ENCODE measurements around the gene MXRA7.
"Not testable (repeated sequence)": the region's sequence is repeated elsewhere in the genome, so short reads cannot be mapped to it uniquely, and the experiment has no call there.

Gene MXRA7, protein sequence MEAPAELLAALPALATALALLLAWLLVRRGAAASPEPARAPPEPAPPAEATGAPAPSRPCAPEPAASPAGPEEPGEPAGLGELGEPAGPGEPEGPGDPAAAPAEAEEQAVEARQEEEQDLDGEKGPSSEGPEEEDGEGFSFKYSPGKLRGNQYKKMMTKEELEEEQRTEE

GRCh38 chr17:76710863-76711611 lies at the start of gene MXRA7:
MXRA7 (minus strand) TSS chr17:76710965; CDS start chr17:76710946, 19 bp downstream.
- no peak for DNase-seq (ENCODE audit: low spot score)

DNA sequence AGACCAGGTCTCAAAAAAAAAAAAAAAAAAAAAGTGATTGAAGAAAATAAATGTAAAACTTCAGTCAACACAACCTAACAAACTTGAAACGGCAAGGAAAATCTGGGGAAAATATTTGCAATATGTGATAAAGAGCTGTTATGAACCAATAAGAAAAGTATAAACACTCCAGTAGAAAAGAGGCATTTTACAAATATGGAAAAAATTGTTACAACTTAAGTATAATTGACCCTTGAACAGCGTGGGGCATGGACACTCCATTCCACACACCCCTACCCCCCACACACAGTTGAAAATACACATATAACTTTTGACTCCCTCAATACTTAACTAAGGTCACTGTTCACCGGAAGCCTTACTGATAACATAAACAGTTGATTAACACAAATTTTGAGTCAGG lies 47.8 kb upstream of the MXRA7 start:
- no peak for DNase-seq (ENCODE audit: low spot score)

DNA sequence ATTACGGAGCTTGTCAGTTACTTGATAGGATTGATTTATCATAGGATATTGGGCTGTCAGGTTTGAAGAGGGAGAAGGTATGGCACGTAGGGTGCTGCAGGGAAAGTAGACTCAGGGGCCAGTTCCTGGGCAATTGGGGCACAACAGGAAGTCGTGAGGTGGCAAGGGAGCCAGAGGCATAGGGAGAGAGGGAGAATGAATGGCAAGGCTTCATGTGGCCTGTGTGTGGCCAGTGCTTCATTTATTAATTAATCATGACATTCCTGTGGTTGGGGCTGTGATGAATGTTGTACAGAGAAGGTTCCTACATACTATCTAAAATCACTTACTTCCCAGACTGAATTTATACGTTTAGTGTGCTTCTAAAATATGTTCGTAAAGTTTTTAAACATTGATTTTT lies 46.5 kb upstream of the MXRA7 start:
- no peak for DNase-seq (ENCODE audit: low spot score)

DNA sequence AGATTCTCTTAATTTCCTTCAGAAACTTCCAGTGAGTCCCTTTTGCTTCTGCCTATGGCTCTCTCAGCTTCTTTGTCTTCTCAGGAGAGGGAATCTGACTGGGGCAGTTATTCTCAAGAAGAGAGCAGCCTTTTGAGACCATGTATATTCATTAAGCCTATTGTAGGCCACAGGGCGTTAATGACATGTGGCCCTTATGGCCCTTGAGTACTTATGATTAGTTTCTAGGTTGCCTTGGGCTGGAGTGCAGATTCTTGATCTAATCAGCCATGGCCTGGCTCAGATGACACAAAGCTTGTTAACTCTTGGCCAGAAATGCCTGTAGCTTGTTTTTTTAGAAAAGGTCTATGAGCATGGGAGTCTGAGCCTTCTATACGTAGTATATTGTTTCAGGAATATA lies 44.5 kb upstream of the MXRA7 start:
- no peak for DNase-seq (ENCODE audit: low spot score)

DNA sequence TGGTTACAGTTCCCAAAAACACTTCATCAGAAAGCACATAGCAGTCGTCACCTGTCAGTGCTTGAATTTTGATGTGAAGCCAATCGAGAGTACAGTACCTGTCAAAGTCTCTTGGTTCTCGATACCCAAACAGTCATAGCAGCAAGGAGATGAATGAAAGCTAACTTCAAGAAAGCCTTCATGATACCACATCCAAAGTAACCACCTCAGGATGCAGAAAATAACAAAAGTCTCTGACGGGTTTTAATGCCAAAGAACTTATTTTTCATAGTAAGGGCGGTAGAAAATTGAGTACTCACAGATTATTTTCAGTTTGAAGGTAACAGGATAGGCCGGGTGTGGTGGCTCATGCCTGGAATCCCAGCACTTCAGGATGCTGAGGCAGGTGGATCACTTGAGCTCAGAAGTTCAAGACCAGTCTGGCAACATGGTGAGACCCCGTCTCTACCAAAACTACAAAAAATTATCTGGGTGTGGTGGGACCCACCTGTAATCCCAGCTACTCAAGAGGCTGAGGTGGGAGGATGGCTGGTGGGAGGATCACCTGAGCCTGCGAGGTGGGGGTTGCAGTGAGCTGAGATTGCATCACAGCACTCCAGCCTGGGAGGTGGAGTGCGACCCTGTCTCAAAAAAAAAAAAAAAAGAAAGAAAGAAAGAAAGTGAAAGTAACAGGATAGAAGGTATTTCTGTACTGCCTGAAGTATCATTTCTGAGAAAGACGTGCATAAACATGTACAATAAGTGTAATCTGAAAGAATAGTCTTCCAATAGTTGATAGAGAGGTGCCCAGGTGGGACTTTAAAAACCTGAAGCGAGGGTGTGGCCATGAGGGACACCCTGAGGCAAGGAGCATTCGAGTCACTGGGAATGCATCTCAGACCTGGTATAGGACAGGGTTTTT lies 42.5 kb upstream of the MXRA7 start:
- DNase-seq (ENCODE audit: low spot score): no peak

DNA sequence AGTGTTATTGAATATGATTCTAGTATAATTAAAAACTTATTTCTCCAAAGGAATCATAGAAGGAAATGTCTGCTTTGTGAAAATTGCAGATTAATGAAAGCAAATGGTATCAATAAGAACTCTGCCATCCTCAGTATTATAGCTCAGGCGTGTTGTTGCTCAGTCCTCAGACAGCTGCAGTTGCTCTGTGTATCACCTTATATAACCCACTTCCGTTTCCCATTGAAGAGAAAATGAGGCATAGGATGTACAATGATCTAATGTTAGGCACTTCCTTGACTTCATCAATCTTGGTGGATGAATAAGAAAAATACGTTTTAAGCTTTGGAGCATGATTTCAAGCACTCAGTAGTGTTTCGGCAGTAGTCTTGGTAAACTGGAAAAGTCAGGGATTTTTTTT lies 41.2 kb upstream of the MXRA7 start:
- DNase-seq (ENCODE audit: low spot score): no peak

DNA sequence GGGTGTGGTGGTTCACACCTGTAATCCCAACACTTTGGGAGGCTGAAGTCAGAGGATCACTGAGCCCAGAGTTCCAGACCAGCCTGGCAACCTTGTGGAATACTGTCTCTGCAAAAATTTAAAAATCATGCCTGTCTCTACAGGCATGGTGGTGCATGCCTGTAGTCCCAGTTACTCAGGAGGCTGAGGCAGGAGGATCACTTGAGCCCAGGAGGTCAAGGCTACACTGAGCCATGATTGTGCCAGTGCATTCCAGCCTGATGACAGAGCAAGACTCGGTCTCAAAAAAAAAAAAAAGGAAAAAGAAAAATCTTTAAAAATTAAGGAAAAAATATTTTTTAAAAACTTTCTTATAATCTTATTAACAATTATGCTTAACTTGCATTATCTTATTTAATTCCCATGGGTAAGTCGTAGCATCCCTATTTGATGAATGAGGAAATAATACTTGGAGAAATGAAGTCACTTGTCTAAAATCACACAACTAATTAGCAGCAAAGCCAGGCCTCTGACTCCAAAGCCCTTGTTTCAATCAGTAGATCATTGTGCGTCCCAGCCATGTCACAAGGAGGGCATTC lies 40.7 kb upstream of the MXRA7 start:
- DNase-seq (ENCODE audit: low spot score): no peak

DNA sequence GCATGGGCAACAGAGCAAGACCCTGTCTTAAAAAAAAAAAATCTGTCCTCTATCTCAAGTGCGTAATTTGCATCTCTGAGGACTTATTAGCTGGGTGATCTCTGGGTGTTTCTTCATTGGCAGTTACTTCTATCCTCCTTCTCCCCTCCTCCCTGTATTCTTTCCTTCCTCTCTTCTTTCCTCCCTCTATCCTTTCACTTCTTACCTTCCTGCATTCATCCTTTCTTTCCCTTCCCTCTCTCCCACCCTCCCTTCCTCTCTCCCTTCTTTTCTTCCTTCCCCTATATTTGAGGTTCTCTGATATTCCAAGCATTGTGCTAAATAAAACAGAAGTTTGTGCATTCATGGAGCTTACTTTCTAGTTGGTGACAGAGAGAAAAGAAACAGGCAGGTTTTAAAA lies 37.9 kb upstream of the MXRA7 start:
- no peak for DNase-seq (ENCODE audit: low spot score)

GRCh38 chr17:76747716-76748363 lies 37.1 kb upstream of the MXRA7 start:
- no peak for DNase-seq (ENCODE audit: low spot score)

- not testable (repeated sequence) for DNase-seq (ENCODE audit: low spot score)
These were observed 35.0 kb upstream of the MXRA7 start for GRCh38 chr17:76745785-76746184.

DNA sequence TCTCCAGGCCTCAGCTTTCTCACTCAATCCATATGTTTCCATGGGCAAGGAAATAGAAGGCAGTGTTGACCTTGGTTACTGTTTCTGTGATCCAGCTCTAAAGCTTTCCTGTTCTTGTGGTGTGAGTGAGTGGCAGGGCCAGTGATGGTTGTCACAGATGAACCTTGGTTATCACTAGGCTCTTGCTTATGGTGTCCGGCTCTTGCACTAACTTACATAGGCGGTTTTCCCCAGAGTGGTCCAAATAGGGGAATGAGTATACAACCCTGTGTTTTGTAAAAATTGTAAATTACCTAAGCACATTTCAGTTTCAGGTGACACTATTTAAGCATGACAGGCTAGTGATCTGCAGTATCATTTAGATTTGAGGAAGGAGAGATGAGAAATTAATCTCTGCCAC lies 34.0 kb upstream of the MXRA7 start:
- no peak for DNase-seq (ENCODE audit: low spot score)

- DNase-seq (ENCODE audit: low spot score): no peak
These were observed 32.2 kb upstream of the MXRA7 start for GRCh38 chr17:76742958-76743357.

- no peak for DNase-seq (ENCODE audit: low spot score)
These were observed 29.8 kb upstream of the MXRA7 start for GRCh38 chr17:76740329-76741118.

DNA sequence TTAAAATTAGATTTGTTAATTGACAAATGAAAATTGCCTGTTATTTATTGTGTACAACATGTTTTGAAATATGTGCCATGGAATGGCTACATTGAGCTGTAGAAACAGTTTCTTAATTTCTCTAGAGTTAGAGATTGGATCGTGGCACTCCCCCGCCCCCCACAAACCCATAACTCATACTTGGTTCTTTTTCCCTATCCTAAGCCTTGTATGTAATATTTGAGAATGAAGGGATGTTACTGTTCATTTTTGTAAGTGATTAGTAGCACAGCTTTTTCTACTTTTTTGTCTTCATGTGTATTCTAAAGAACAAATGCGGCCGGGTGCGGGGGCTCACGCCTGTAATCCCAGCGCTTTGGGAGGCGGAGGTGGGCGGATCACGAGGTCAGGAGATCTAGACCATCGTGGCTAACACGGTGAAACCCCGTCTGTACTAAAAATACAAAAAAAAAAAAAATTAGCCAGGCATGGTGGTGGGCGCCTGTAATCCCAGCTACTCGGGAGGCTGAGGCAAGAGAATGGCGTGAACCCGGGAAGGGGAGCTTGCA lies 28.9 kb upstream of the MXRA7 start:
- DNase-seq (ENCODE audit: low spot score): not testable (repeated sequence)

- DNase-seq (ENCODE audit: low spot score): no peak
These were observed 27.7 kb upstream of the MXRA7 start for GRCh38 chr17:76738468-76738850.

DNA sequence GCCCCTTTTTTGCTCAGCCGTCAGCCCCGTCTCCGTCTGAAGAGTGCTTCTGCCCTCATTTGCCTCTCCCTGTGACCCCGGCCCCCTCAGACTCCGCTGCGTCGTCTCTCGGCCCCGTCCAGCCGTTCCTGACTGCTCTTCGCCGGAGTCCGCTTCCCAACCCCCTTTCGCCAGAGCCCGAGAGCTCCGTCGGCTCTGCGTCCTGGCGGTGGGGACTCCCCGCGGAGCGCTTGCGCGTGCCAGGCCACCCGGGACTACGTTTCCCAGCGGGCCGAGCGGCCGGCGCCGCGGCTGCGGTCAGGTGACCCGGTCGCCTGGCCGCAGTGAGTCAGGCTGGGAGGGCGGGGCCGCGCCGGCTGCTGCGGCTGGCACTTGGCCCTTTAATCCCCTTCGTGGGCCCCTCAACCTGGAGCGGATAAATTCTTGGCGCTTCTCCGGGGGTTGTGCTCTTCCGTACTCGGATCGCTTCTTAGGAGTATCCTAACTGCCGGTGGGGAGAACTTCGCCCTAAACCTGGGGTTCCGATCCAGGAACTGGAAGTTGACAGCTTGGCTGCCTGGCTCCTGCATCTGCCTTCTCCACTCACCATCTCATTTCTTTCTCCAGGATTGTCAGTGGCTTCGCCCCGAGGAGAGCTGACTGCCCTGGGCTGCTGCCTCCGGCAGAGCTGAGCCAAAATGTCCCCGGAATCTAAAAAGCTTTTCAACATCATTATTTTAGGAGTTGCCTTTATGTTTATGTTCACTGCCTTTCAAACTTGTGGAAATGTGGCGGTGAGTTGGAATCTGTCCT lies 27.1 kb upstream of the MXRA7 start, which contains the start of gene MFSD11:
Gene MFSD11 (plus strand): TSS at position 444 of the 792 bp plus-strand sequence. CDS start 234 bp downstream, at position 678.
- DNase-seq (ENCODE audit: low spot score): peak; percentile 91

DNA sequence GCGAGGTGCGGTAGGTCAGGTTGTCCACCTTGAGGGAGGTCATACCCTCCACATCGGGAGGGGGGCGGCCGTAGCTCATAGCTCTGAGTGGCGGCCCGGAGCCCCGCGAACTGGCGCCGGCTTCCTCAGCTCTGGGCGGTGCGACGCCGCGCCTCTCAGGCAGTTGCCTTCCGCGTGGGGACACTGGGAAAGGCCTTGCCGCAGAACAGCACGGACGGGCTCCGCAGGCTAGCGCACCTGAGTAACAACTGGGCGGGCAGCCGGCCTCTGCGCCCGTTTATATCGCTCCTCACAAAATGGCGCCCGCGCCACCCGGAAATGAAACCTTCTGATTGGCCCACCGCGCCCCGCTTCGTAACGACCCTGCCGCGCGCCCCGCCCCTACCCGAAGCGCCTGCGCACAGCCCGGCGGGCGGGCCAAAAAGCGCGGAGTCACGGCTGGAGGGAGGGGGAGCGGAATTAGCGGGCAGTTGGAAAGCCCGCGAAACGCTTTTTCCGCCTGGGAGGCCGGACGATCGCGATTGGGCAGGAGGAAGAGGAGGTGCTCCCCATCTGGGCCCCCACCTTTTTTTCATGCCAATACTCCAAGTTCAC lies 26.4 kb upstream of the MXRA7 start, which contains the start of gene SRSF2:
Gene SRSF2 (minus strand): TSS at position 250 of the 594 bp plus-strand sequence. CDS start 171 bp downstream, at position 79.
- DNase-seq (ENCODE audit: low spot score): peak; percentile 97

DNA sequence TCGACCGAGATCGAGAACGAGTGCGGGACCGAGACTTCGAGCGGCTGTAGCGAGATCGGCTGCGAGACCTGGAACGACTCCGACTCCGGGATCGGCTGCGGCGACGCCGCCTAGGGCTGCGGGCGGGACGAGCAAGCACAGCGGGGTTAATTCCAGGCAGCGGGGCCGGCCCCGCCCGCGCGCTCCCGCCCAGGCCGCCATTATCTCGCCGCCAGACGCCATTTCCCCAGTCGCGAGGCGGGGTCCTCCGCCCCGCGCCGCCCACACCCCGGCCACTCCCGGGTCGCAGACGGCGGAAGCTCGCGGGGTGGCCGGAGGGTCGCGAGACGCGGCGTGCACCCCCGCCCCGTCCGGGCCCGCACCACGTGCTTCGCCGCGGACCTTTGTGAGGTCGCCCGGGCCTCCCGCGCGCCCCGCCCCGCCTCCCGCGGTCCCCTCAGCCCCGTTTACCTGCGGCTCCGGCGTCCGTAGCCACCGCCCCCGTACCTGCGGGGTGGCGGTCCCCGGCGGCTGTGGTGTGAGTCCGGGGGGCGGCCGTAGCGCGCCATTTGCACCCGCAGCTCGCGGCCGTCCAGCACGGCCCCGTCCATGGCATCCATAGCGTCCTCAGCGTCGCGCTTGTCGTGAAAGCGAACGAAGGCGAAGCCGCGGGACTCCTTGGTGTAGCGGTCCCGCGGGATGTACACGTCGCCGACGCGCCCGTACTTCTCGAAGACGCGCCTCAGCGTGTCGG lies 25.8 kb upstream of the MXRA7 start:
- no peak for DNase-seq (ENCODE audit: low spot score)

All from kidney capillary endothelial cell (primary cell).